ENCODE measurements around the gene TMUB1.

The TMUB1 gene

DNA sequence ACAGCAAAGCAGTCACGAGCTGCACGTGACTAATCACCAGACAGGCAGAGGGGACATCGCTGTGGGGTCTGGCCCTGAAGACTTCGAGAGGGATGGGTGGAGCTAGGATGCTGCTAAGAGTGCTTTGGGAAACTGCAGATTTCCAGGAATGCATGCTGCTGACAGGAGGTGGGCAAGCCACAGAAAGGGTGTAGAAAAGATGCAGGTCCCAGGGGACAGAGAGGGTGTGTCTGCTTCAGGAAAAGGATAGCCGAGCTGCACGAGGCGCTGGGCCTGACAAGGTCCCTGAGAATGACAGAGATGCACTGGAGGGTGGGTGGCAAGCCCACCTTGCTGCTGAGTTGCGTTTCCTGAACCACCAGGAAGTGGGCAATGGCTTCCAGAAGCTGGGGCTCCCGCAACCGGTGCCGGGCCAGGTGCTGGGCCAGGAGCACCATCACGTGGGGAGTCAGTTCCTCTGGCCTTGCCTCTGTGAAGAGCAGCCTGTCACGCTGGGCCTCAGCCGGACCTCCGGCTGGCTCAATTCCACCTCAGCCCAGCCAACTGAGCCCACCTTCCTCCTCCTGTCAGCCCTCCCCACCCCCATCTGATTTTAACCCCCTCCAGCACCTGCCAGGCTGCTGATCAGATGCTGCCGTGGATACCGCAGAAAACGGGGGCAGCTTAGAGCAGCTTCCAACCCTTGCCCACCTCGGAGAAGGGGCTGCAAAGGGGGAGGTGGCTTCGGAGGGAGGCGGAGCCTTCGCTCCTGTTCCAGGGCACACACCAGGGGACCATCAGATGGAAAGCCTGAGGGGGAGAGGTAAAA lies 4.9 kb downstream of the TMUB1 start:
- TF ChIP-seq GATA2 (IDR thresholded peaks at IDR 0.05; ENCODE audit: low read depth, low read length) (no peak), GATA3 (IDR thresholded peaks at IDR 0.05; ENCODE audit: low read depth, low read length) (no peak)

DNA sequence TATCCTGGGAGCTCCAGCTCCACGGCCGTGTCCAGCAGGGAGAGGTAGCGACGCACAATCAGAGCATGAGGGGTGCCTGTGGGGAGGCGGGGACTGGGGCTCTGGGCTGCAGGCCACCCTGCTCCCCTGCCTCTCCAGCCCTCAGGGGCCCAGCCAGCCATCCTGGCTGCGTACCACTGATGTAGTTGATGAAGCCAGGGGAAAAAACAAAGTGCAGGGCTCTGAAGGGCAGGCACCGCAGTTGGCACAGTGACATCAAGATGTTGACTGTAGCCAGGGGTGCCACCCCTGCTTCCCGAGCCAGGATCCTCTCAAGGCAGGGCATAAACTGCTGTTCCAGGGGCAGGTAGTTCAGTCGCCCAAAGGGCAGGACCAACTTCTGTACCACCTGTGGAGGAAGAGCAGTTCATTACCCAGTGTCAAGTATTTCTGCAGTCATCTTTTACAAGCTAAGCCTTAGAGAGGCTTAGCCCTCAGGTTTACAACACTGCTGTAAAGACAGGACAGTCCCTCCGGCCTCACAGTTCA lies 5.5 kb downstream of the TMUB1 start:
- TF ChIP-seq GATA3 (IDR thresholded peaks at IDR 0.05; ENCODE audit: low read depth, low read length) (no peak), GATA2 (IDR thresholded peaks at IDR 0.05; ENCODE audit: low read depth, low read length) (no peak)

- TF ChIP-seq GATA3 (IDR thresholded peaks at IDR 0.05; ENCODE audit: low read depth, low read length): no peak
- no peak for TF ChIP-seq GATA2 (IDR thresholded peaks at IDR 0.05; ENCODE audit: low read depth, low read length)
Measured at GRCh38 chr7:151076863-151077704, 6.2 kb downstream of the TMUB1 start.

DNA sequence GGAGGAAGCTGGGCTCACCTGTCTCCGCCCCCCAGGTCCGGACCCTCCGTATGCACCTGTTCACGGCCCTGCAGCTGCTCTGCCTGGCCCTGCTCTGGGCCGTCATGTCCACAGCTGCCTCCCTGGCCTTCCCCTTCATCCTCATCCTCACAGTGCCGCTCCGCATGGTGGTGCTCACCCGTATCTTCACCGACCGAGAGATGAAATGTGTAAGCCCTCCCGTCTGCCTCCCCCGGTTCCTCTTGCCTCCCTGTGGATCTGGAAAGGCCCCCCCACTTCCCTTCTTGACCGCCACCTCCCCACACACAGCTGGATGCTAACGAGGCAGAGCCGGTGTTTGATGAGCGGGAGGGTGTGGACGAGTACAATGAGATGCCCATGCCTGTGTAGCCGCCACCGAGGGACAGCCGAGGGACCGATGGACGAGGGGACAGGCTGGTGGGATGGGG lies 7.3 kb downstream of the TMUB1 start:
- no peak for TF ChIP-seq GATA3 (IDR thresholded peaks at IDR 0.05; ENCODE audit: low read depth, low read length)
- no peak for TF ChIP-seq GATA2 (IDR thresholded peaks at IDR 0.05; ENCODE audit: low read depth, low read length)

GRCh38 chr7:151075662-151075971 lies 7.7 kb downstream of the TMUB1 start:
- TF ChIP-seq GATA3 (IDR thresholded peaks at IDR 0.05; ENCODE audit: low read depth, low read length) (no peak), GATA2 (IDR thresholded peaks at IDR 0.05; ENCODE audit: low read depth, low read length) (no peak)

DNA sequence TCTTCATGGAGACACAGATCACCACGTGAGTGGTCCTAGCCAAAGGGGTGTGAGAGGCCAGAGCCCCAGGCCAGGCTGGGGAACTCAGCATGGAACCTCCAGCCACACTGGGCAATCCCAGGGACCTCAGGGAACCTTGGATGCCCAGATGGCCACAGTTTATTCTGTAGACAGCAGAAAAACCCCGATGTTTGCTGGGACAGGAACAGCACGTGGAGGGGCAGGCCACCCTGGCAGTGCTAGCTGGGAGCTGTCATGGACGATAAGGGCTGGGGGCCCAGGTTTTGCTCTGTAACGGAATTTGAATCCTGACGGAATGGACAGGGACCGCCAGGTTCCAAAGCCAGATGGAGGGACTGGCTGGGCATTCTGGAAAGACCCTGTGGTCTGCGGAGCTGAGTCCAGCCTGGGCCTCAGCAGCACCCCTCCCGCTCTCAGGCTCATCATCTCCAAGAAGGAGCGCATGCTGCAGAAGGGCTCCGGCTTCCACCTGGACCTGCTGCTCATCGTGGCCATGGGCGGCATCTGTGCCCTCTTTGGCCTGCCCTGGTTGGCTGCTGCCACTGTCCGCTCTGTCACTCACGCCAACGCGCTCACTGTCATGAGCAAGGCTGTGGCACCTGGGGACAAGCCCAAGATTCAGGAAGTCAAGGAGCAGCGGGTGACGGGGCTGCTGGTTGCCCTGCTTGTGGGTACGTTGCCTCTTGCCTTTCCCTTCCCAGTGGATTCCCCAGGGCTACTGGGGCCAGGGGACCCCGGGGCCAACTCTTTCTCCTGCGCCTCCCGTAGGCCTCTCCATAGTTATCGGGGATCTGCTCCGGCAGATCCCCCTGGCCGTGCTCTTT lies 8.3 kb downstream of the TMUB1 start:
- TF ChIP-seq GATA3 (IDR thresholded peaks at IDR 0.05; ENCODE audit: low read depth, low read length) (no peak), GATA2 (IDR thresholded peaks at IDR 0.05; ENCODE audit: low read depth, low read length) (no peak)

- TF ChIP-seq GATA3 (IDR thresholded peaks at IDR 0.05; ENCODE audit: low read depth, low read length): no peak
- no peak for TF ChIP-seq GATA2 (IDR thresholded peaks at IDR 0.05; ENCODE audit: low read depth, low read length)
Measured at GRCh38 chr7:151073990-151074389, 9.3 kb downstream of the TMUB1 start.

- TF ChIP-seq GATA3 (IDR thresholded peaks at IDR 0.05; ENCODE audit: low read depth, low read length) (no peak), GATA2 (IDR thresholded peaks at IDR 0.05; ENCODE audit: low read depth, low read length) (no peak)
Measured at GRCh38 chr7:151071032-151071866, 12.0 kb downstream of the TMUB1 start.

GRCh38 chr7:151070574-151070960 lies 12.7 kb downstream of the TMUB1 start:
- no peak for TF ChIP-seq GATA3 (IDR thresholded peaks at IDR 0.05; ENCODE audit: low read depth, low read length)
- no peak for TF ChIP-seq GATA2 (IDR thresholded peaks at IDR 0.05; ENCODE audit: low read depth, low read length)

DNA sequence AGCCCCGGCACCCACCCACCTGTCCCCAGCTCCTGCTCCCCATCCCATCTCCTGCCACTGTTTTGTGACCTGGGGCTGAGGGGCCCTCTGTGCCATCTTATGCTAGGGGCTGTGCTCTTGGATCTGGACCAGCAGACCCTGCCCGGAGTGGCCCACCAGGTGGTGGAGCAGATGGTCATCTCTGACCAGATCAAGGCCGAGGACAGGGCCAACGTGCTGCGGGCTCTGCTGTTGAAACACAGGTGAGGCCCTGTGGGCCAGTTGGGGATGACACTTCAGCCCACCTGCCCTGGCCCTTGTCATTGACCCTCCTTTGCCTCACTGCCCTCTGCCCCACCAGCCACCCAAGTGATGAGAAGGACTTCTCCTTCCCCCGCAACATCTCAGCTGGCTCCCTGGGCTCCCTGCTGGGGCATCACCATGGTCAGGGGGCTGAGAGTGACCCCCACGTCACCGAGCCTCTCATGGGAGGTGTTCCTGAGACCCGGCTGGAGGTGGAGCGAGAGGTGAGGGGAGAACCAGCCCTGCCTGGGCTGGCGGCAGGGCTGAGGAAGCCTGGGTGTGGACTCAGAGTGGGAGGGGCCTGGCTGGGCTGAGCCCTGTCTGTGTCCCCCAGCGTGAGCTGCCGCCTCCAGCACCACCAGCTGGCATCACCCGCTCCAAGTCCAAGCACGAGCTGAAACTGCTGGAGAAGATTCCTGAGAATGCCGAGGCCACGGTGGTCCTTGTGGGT lies 13.3 kb downstream of the TMUB1 start:
- TF ChIP-seq GATA2 (IDR thresholded peaks at IDR 0.05; ENCODE audit: low read depth, low read length): no peak
- no peak for TF ChIP-seq GATA3 (IDR thresholded peaks at IDR 0.05; ENCODE audit: low read depth, low read length)

- TF ChIP-seq GATA2 (IDR thresholded peaks at IDR 0.05; ENCODE audit: low read depth, low read length) (no peak), GATA3 (IDR thresholded peaks at IDR 0.05; ENCODE audit: low read depth, low read length) (no peak)
Measured at GRCh38 chr7:151068069-151068773, 15.1 kb downstream of the TMUB1 start.
